Loucy (cell line): Measurements from ENCODE around the gene TMEM129.

Experiments used
- H2AFZ ChIP-seq: fragments of 200-600 bp; sonication (generic); 2 replicates; pipeline ENCODE4 v1.6.0; 2016; ENCODE audit warnings: antibody characterized with exemption, mild to moderate bottlenecking, low read length, moderate library complexity
- H3F3A ChIP-seq: fragments of 200-600 bp; 2 replicates; pipeline ENCODE4 v1.6.0; 2016; ENCODE audit warnings: antibody characterized with exemption, low read depth, mild to moderate bottlenecking
- H3K27me3 ChIP-seq: fragments of 200-600 bp; sonication (generic); 2 replicates; pipeline ENCODE4 v1.6.1; 2014; ENCODE audit warnings: low read length, mild to moderate bottlenecking; ENCODE audit not compliant: insufficient read depth, poor library complexity, severe bottlenecking
- H3K36me3 ChIP-seq: fragments of 200-600 bp; sonication (generic); 2 replicates; pipeline ENCODE4 v1.6.1; 2016; ENCODE audit warnings: low read length; ENCODE audit not compliant: insufficient read depth
- H3K4me1 ChIP-seq: fragments of 200-600 bp; sonication (generic); 2 replicates; pipeline ENCODE4 v1.5.1; 2014; ENCODE audit warnings: low read length, mild to moderate bottlenecking; ENCODE audit not compliant: insufficient read depth, poor library complexity, severe bottlenecking
- H3K4me2 ChIP-seq: fragments of 200-600 bp; sonication (generic); 2 replicates; pipeline ENCODE4 v1.6.0; 2014; ENCODE audit warnings: antibody characterized with exemption, low read length, low read depth, mild to moderate bottlenecking; ENCODE audit not compliant: poor library complexity, severe bottlenecking
- H3K4me3 ChIP-seq: fragments of 200-600 bp; sonication (generic); 2 replicates; pipeline ENCODE4 v1.5.1; 2014; ENCODE audit warnings: low read length, mild to moderate bottlenecking, mixed read lengths; ENCODE audit not compliant: poor library complexity, severe bottlenecking
- H3K79me2 ChIP-seq: fragments of 200-600 bp; sonication (generic); 2 replicates; pipeline ENCODE4 v1.6.1; 2014; ENCODE audit warnings: low read length; ENCODE audit not compliant: insufficient read depth
- H3K9ac ChIP-seq: fragments of 200-600 bp; sonication (generic); 2 replicates; pipeline ENCODE4 v1.6.0; 2014; ENCODE audit warnings: mild to moderate bottlenecking, low read depth, low read length, moderate library complexity; ENCODE audit not compliant: poor library complexity, severe bottlenecking
- H3K9me2 ChIP-seq: fragments of 200-600 bp; sonication (generic); replicated peaks from 2 replicates; pipeline ENCODE4 v1.6.1; 2016; ENCODE audit warnings: low read depth, low read length, mixed read lengths
- H3K9me3 ChIP-seq: fragments of 200-600 bp; sonication (generic); 2 replicates; pipeline ENCODE4 v1.6.1; 2014; ENCODE audit warnings: mild to moderate bottlenecking, antibody characterized with exemption, low read length, low read depth; ENCODE audit not compliant: insufficient read depth
- H4K20me1 ChIP-seq: fragments of 200-600 bp; sonication (generic); 2 replicates; pipeline ENCODE4 v1.6.0; 2014; ENCODE audit warnings: antibody characterized with exemption, low read length, mild to moderate bottlenecking; ENCODE audit not compliant: insufficient read depth, poor library complexity, severe bottlenecking
- EZH2phosphoT487 ChIP-seq: fragments of 200-600 bp; IDR thresholded peaks from 2 replicates; pipeline ENCODE4 v1.6.1; 2018; ENCODE audit warnings: antibody characterized with exemption, mild to moderate bottlenecking, moderate library complexity, borderline replicate concordance
- TF ChIP-seq, protein P1 (sequence below): fragments of 200-600 bp; sonication (generic); conservative IDR thresholded peaks from 2 replicates; pipeline ENCODE4 v1.5.1; 2014; ENCODE audit warnings: mild to moderate bottlenecking, antibody characterized with exemption, low read length

The TMEM129 gene

DNA sequence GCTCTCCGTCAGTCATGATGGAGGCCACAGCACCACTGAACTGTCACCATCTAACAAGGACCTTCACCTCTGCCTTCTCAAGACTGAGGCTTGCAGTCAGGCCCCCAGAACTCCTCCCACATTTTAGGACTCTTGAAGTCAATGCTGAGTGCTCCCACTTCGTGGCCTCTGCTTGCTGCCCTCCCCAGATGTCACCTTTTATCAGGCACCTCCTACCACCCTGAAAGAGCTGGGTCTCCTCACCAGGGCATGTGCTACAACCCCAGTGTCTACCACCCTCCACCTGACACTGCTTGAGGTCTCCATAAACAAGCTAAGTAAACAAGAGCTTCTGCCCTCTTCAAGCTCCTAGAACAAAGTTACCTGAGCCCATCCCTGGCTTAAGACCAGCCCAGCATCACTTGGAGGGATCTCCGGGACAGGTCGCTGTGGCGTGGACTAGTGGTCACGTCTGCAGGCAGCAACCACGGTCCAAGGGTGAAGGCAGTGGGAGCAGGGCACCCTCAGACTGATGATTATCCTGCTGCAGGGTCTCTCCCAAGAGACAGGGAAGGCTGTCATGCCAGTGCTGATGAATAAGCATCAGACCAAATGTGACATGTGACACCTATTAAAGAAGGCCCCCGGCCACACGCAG is 29.3 kb downstream of the TMEM129 start:
- no peaks in the 10 kb centered on the region for H3K4me1 ChIP-seq
- no peak overlapping the region for H3K4me2 ChIP-seq
- peaks cover 8% of the 10 kb centered on the region for H4K20me1 ChIP-seq
- no peaks in the 10 kb centered on the region for H3F3A ChIP-seq
- H3K9me3 ChIP-seq, result no peaks in the 10 kb centered on the region
- H2AFZ ChIP-seq, result no peak overlapping the region
- no peak overlapping the region for H3K4me3 ChIP-seq
- peaks cover 62% of the 10 kb centered on the region for H3K36me3 ChIP-seq
- no peak overlapping the region for H3K9ac ChIP-seq
- no peaks in the 10 kb centered on the region for H3K27me3 ChIP-seq
- no peak for TF ChIP-seq EZH2phosphoT487
- TF ChIP-seq, protein P1, sequence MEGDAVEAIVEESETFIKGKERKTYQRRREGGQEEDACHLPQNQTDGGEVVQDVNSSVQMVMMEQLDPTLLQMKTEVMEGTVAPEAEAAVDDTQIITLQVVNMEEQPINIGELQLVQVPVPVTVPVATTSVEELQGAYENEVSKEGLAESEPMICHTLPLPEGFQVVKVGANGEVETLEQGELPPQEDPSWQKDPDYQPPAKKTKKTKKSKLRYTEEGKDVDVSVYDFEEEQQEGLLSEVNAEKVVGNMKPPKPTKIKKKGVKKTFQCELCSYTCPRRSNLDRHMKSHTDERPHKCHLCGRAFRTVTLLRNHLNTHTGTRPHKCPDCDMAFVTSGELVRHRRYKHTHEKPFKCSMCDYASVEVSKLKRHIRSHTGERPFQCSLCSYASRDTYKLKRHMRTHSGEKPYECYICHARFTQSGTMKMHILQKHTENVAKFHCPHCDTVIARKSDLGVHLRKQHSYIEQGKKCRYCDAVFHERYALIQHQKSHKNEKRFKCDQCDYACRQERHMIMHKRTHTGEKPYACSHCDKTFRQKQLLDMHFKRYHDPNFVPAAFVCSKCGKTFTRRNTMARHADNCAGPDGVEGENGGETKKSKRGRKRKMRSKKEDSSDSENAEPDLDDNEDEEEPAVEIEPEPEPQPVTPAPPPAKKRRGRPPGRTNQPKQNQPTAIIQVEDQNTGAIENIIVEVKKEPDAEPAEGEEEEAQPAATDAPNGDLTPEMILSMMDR, result no peak
- no peaks in the 10 kb centered on the region for H3K79me2 ChIP-seq
- H3K9me2 ChIP-seq, result no peaks in the 10 kb centered on the region

DNA sequence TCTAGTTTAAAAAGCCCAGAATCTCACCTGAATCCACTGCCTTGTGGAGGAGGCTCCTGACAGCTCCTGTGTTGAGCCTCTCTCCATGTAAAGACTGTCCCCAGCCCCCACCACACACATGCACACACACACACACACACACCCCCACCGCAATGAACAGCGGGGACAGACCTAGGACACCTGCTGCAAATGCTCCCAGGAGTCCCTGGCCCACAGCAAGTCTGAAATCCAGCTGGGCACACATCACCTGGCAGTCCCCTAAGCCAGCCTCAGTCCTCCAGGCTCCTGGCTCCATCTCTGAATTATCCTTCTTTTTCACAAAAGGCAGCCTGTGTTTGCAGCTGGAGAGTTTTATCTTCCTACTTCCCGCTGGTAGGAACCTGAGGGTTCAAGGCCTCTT is 30.4 kb downstream of the TMEM129 start:
- Histone ChIP-seq H3F3A (no peaks in the 10 kb centered on the region), H3K36me3 (peaks cover 51% of the 10 kb centered on the region)
- TF ChIP-seq EZH2phosphoT487, result no peak
- TF ChIP-seq, protein P1, result no peak

DNA sequence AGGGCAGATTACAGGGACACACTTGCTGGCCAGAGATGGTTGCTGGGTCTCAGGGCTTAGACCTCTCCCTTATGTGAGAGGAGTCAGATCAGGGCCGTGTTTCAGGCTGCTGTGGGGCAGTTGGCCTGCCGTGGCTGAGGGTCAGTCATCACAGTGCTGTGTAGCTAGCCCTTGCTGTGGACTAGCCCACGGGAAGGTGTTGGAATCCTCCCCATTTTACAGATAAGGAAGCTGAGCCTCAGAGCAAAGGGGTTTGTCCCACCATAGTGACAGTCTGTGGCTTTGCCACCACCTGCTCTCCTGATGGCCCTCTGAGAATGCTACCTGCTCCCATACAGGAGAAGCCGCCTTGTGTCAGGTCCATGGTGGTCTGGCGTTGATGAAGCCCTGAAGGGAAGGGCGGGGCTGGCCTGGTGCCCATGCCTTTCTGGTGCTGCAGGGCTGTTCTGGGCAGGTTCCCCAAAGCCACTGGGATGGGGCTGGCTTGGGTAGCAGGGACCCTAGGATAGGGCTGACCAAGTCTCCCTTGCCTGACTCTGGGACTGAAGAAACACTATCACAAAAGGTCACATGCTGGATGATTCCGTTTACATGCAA is 34.6 kb downstream of the TMEM129 start:
- H3K4me2 ChIP-seq, result no peak overlapping the region
- TF ChIP-seq, protein P1, result no peak
- no peak for TF ChIP-seq EZH2phosphoT487

More for the DNA sequence above, 30.4 kb downstream of the TMEM129 start:
- Histone ChIP-seq H3K9me3 (no peaks in the 10 kb centered on the region), H3K79me2 (no peaks in the 10 kb centered on the region), H3K4me1 (no peaks in the 10 kb centered on the region), H3K9me2 (no peaks in the 10 kb centered on the region), H3K4me3 (no peak overlapping the region), H2AFZ (no peak overlapping the region), H3K4me2 (no peak overlapping the region), H3K9ac (no peak overlapping the region), H4K20me1 (peaks cover 8% of the 10 kb centered on the region), H3K27me3 (no peaks in the 10 kb centered on the region)

More for the DNA sequence above, 34.6 kb downstream of the TMEM129 start:
- no peaks in the 10 kb centered on the region for H3K4me1 ChIP-seq
- no peaks in the 10 kb centered on the region for H3K27me3 ChIP-seq
- peaks cover 14% of the 10 kb centered on the region; the same call in 1 of the 2 replicates for H3K36me3 ChIP-seq
- H2AFZ ChIP-seq, result no peak overlapping the region
- no peak overlapping the region for H3K4me3 ChIP-seq
- no peaks in the 10 kb centered on the region for H4K20me1 ChIP-seq
- H3K9me2 ChIP-seq, result no peaks in the 10 kb centered on the region
- no peak overlapping the region for H3K9ac ChIP-seq
- no peaks in the 10 kb centered on the region for H3K9me3 ChIP-seq
- H3K79me2 ChIP-seq, result no peaks in the 10 kb centered on the region
- H3F3A ChIP-seq, result no peaks in the 10 kb centered on the region
